GM13976 (cell line): ENCODE data around the gene SHOC1.

Source experiments
- DNase-seq: peaks from one replicate; pipeline ENCODE4 v3.0.0; 2012; ENCODE audit warnings: low spot score
- CTCF ChIP-seq: IDR thresholded peaks from 2 replicates; pipeline ENCODE4 v1.5.1; 2012; ENCODE audit warnings: borderline replicate concordance, mild to moderate bottlenecking; ENCODE audit not compliant: insufficient read depth; ENCODE audit errors: extremely low read depth, missing control alignments, control extremely low read depth
- in situ Hi-C: fragments of 300-500 bp; cut with MboI; formaldehyde crosslinking; loops from one replicate; pipeline ENCODE4 v1.12.0; 2022; ENCODE audit warnings: low sequenced_read_pairs, mixed read lengths, inconsistent platforms; ENCODE audit not compliant: unreplicated experiment

SHOC1 gene

GRCh38 chr9:111759762-111760639 lies 34.7 kb downstream of the SHOC1 start:
- peak; percentile 57 for DNase-seq
- in situ Hi-C loops = loop anchor here (5.0 to 10.0 kb wide), 3 partner anchors 135 to 605 kb away; partner anchors contain the start of gene UGCG
- TF ChIP-seq CTCF = peak; percentile 68

GRCh38 chr9:111754800-111755199 lies 39.9 kb downstream of the SHOC1 start:
- DNase-seq = no peak
- in situ Hi-C loops = loop anchor here (10.0 kb wide), 1 partner anchor 610 kb away; no protein-coding TSS in a partner anchor
- no peak for TF ChIP-seq CTCF

DNA sequence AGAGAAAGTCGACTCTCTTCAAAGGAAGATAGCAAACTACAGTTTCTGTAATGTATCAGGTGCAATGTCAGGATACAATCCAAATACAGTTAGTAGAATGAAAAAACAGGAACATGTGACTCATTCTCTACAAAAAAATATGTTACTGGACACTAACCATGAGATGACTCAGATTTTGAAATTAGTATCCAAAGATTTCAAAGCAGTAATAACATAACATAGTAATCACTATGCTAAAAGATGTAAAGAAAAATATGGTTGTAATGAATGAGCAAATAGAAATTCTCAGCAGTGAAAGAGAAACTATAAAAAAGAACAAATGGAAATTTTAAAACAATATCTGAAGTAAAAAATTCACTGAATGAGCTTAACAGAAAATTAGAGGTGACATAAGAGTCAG lies 42.3 kb downstream of the SHOC1 start:
- no peak for DNase-seq
- no peak for TF ChIP-seq CTCF
- in situ Hi-C loops = loop anchor here (10.0 kb wide), 1 partner anchor 612 kb away; no protein-coding TSS in a partner anchor
